Activated CD8-positive, alpha-beta memory T cell treated with anti-CD3 and anti-CD28 coated beads for 36 hours (primary cell): ENCODE data around the gene AFF1. TPM values are rescaled to one million over a fixed set of nuclear protein-coding genes. Genes with fewer than 3 reads are reported as not detected.

Experiments used
- CTCF ChIA-PET: fragments of 350-600 bp; sonication (Branson Sonifier 250); formaldehyde crosslinking; loops from one replicate; lab custom pipeline; 2021; ENCODE audit warnings: antibody characterized with exemption; lab: Charles Lee
- POLR2A ChIA-PET: fragments of 350-600 bp; sonication (Branson Sonifier 250); formaldehyde crosslinking; loops from one replicate; lab custom pipeline; 2021; ENCODE audit warnings: antibody characterized with exemption; lab: Charles Lee
- total RNA-seq, 2 experiments: library from RNA; stranded (reverse); gene quantifications; one replicate each; pipeline ENCODE4 v1.2.3, GENCODE V29; 2021

AFF1 gene
- total RNA-seq, 2 experiments from 2014 or later, result 29.0 to 34.0 TPM

DNA sequence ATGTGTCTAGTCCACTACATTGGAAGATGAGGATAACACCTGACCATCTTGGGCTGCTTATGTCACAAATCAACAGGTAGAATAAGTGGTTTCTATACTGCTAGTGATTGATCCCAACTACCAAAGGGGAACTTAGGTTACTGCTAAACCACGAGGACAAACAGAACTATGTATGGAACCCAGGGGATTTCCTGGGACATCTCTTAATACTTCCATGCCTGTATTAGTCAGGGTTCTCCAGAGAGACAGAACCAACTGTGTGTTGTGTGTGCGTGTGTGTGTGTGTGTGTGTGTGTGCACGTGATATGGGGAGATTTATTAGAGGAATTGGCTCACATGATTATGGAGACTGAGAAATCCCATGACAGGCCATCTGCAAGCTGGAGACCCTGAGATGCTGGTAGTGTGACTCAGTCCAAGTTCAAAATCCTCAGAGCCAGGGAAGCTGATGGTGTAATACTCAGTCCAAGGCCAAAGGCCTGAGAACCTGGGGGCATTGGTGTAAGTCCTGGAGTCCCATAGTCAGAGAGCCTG lies 16.2 kb upstream of the AFF1 start:
- ChIA-PET POLR2A (no interaction called here), CTCF (no interaction called here)

DNA sequence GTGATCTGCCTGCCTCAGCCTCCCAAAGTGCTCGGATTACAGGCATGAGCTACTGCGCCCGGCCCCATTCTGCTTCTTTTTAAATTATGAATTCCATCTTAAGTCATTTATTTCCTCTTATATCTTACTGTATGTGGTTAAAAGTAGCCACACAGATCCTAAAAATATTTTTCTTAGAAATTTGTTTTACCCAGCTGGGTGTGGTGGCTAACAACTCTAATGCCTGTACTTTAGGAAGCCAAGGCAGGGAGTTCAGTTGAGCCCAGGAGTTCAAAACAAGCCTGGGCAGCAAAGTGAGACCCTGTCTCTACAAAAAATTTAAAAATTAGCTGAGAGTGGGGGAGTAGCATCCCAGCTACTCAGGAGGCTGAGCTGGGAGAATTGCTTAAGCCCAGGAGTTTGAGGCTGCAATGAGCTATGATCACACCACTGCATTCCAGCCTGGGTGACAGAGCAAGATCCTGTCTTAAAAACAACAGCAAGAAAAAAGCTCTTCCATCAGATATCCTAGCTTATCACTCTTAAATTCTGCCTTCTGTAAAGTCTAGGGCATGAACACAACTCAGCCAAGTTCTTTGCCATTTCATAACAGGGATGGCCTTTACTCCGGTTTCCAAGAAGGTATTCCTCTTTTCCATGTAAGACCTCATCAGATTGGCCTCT lies 15.1 kb upstream of the AFF1 start:
- ChIA-PET CTCF (interaction anchor here (1.3 kb wide), 1 partner anchor 174 kb away, joined by 4 read pairs; no protein-coding TSS in a partner anchor), POLR2A (no interaction called here)

DNA sequence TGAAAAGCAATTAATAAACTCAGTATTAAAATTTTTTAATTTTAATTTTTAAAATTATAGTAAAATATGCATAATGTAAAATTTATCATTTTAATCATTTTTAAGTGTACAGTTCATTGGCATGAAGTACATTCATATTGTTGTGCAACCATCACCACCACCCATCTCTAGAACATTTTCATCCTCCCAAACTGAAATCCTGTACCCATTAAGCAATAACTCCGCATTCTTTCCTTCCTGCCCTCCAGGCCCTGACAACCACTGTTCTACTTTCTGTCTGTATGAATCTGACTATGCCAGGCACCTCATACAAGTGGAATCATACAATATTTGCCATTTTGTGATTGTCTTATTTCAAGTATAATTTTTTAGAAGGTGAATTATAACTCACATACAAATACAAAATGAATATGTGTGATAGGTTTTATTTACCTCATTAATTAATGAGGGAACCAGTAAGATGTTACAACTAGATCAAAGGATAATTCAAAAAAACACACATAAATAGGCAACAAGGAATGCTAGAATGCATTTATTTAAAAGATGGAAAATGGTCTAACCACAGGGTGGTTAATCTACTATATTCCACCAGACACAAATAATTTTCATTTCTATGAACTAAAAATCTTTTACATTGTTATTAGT lies 13.1 kb upstream of the AFF1 start:
- CTCF ChIA-PET, result interaction anchor here (0.9 to 2.6 kb wide), 22 partner anchors 9 to 317 kb away, joined by 3 to 23 read pairs (median 4); partner anchors contain the start of genes AFF1 and KLHL8
- POLR2A ChIA-PET, result interaction anchor here (0.6 kb wide), 1 partner anchor 30 kb away, joined by 4 read pairs; no protein-coding TSS in a partner anchor

DNA sequence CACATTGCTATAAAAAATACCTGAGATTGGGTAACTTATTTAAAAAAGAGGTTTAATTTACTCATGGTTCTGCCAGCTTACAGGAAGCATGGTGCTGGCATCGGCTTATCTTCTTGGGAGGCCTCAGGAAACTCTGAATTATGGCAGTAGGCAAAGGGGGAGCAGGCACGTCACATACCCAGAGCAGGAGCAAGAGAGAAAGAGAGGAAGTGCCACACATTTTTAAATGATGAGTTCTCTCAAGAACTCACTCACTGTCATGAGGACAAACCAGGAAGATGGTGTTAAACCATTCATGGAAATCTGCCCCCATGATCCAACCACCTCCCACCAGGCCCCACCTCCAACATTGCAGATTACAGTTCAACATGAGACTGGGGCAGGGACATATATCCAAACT lies 10.0 kb upstream of the AFF1 start:
- CTCF ChIA-PET, result no interaction called here
- POLR2A ChIA-PET, result no interaction called here

DNA sequence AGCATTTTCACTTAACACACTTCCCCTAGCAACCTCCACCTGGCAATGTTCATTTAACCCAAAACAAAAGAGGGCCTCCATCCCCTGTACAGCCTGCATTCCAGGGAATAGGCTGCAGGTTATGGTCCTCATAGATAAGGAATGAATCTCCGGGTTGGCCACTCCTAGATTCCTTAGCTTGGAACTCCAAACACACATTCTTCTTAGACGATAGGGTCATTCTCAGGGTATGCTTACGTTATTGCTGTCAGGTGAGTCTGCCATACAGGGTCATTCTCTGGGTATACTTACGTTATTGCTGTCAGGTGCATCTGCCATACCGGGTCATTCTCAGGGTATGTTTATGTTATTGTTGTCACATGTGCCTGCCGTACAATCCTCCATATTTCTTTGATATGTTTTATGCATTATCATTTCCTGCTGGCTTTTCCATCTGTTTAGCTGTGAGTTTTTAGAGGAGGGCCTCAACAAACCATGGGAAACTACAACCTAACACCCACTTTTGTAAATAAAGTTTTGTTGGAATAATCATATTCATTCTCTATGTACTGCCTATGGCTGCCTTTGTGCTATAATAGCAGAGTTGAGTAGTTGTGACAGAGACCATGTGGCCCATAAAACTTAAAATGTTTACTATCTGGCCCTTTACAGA lies 8.2 kb upstream of the AFF1 start:
- ChIA-PET POLR2A (interaction anchor here (1.2 kb wide), 1 partner anchor 79 kb away, joined by 5 read pairs; no protein-coding TSS in a partner anchor), CTCF (interaction anchor here (2.1 kb wide), 1 partner anchor 167 kb away, joined by 5 read pairs; no protein-coding TSS in a partner anchor)

DNA sequence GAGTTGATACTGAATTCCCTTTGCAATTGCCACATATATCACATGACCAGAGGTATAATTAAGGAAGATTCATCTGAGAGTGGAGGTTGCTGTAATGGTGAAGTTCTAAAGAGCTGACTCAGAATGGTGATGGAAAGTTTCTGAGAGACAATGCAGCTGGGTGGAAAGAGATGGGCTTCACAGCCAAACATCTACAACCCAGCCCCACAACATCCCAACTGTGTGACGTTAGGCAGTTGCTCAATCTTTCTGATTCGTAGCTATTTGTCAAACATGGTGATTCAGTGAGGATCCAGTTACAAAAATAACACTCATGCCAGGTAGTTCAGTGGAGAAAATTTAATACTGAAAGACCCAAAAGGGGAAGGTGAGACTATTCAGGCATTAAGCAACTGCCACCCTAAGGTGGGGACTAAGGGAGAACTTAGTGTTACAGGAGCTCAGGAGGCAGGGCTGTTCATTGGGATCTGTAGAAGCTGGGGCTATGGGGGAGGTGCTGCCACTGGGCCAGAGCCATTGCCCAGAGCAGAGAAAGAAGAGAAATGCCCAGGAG lies 6.9 kb upstream of the AFF1 start:
- ChIA-PET CTCF (interaction anchor here (0.8 to 2.1 kb wide), 2 partner anchors 161 to 166 kb away, joined by 3 to 5 read pairs; no protein-coding TSS in a partner anchor), POLR2A (interaction anchor here (1.1 to 1.2 kb wide), 2 partner anchors 78 to 80 kb away, joined by 3 to 5 read pairs; no protein-coding TSS in a partner anchor)

DNA sequence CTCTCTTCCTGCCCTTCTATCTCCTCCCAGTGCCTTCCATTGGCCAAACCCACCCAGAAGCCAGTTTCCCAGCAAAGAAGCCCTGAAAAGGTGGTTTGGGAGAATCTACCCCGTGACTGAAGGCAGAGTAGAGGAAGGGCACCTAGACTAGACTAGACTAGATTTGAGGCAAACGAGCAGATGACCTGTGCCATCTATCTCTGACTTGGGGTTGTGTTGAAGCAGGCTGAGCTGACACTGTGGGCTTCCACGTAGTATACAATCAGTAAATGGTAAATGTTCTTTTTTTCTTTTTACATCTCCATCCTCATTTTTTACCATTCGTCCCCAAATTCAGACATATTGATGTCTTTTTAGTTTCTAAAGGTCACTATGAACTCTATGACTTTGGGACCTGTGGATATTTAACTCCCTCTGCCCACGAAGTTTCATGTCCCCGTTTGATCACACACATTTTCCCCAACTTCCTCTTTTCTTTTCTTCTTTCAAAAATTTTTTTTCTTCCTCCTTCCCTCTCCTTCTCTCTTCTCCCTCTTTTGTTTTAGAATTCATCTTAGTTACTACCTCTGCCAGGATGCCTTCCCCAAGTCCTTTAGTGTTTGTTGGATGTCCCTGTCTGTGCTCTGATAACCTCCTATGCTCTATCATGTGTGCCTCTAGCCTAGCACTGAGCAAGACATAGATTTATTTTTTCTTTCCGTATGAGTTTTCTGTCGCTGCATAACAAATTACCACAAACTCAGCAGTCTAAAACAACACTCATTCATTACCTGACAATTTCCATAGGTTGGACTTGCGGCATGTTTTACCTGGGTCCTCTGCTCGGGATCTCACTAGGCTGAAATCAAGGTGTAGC lies 6.2 kb upstream of the AFF1 start:
- CTCF ChIA-PET, result interaction anchor here (0.8 to 2.1 kb wide), 3 partner anchors 78 to 165 kb away, joined by 3 to 5 read pairs (median 3); no protein-coding TSS in a partner anchor
- POLR2A ChIA-PET, result interaction anchor here (1.1 kb wide), 1 partner anchor 79 kb away, joined by 3 read pairs; no protein-coding TSS in a partner anchor

DNA sequence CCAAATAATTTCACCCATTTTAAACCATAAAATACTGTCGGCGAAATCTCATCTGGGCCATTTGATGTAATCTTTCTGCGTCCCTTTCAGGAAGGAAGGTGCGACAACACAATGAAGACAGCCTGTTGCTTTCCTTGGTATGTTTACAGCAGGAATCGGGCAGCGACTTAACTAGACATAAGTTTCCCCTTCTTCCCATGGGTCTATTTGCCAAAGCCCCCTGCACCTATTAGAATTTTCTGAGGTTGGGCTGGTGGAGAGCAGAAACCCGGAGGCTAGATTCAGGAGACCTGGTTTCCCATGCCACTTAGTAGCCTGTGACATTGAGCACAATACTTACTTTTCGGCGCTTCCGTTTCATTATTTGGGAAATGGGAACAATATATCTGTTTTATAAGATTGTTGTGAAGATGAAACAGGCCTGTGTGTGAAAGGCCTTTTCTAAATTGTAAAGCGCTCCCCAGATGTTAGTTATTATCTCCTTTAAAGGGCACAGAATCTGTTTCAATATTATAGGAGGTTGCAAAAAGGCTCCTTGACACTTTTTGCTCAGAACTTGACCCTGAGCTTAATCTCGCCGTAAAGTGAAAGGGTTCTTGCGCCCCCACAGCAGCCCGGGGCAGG lies 552 bp upstream of the AFF1 start:
- POLR2A ChIA-PET, result interaction anchor here (0.6 to 3.5 kb wide), 4 partner anchors 11 to 119 kb away, joined by 3 to 41 read pairs (median 6); no protein-coding TSS in a partner anchor
- CTCF ChIA-PET, result interaction anchor here (0.7 to 2.0 kb wide), 10 partner anchors 10 to 163 kb away, joined by 3 to 8 read pairs (median 3); no protein-coding TSS in a partner anchor

DNA sequence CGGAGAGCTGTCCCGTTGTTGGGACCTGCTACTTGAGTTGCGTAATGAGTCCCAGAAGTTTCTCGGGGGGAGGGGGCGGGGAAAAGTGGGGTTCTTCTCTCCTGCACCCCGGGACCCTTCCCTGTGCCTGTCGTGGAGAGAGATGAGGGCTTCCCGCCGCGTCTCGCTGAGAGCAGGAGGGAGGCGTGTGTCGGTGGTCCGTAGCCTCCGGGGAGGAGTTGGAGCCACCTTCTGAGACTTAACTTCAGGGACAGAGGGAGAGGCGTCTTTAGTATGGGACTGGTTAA lies 698 bp downstream of the AFF1 start:
- ChIA-PET POLR2A (interaction anchor here (0.6 to 3.5 kb wide), 5 partner anchors 42 to 123 kb away, joined by 3 to 41 read pairs (median 3); no protein-coding TSS in a partner anchor), CTCF (interaction anchor here (0.6 to 2.0 kb wide), 7 partner anchors 13 to 162 kb away, joined by 3 to 8 read pairs (median 3); no protein-coding TSS in a partner anchor)

DNA sequence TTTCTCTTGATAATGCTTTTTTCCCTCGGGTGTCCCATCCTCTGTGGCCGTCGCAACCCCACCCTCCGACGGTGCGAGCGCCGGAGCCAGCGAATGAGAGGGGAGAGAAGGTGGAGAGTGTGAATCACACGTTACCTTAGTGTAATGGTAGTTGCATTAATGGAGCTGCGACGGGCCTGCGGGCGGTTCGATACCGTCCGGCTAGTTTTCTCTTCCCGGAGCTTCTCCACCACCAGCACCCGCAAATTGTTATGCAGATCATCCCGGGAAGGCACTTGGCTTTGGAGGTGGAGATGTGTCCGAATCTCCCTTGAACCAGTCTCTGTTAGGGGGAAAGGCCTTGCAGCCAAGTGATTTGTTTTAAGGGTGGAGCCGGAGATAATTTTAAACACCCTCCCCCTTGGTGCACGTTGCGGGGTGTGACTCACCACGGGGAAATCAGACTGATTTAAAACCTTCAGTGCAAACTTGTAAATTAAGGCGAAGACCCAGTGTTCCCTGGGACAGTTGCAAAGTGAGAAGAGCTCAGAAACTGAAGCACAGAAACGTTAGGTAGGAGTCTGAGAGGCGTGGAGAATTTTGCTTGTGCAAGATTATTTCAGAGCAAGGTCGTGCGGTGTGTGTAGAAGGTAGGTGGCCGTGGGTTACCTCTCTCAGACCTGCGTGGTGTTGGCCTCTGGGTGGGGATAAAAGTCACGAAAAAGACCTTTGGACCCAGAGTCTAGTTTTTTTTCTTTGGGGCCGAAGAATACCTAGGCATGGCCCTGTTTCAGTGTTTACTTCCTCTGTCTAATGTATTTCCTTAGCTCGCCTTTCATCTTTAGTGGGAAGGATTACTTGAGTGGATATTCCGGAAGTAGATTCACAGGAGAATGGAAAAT lies 1.3 kb downstream of the AFF1 start:
- ChIA-PET POLR2A (interaction anchor here (0.6 to 3.5 kb wide), 5 partner anchors 42 to 122 kb away, joined by 3 to 41 read pairs (median 3); no protein-coding TSS in a partner anchor), CTCF (interaction anchor here (0.6 to 2.0 kb wide), 8 partner anchors 13 to 158 kb away, joined by 3 to 8 read pairs (median 4); no protein-coding TSS in a partner anchor)

DNA sequence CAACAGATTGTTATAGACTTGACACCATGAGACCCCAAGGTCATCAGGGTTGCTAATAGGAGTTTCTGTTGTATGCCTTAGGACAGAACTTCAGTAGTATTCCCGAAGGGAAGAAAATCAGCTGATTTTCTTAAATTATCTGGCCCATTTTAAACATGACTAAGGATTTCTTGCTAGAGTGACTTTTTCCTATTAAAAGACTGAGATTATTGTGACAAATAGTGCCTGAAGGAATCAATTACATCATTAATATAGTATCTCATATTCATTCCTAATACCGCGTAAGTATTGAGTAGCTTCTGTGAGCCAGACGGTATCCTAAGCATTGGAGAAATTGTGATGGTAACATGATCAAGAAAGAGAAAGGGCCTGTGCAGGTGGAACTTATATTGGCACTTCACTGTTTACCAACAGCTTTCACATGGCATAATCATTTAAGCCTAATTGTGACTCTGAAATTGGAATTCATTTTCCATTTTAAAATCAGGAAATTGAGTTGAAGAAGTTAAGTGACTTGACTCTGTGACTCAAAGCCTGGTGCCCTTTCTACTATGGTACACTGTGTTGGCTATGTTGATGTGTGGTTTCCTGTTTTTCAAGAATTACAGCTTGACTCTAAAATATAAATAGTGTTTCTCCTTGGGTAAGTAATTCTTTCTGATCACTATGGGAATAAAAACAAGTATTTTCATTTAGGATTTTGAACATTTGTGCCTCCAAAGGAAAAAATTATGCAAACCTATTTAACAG lies 4.1 kb downstream of the AFF1 start:
- CTCF ChIA-PET, result interaction anchor here (0.9 to 1.1 kb wide), 3 partner anchors 16 to 114 kb away, joined by 3 read pairs; no protein-coding TSS in a partner anchor
- POLR2A ChIA-PET, result interaction anchor here (0.7 to 1.6 kb wide), 2 partner anchors 25 to 67 kb away, joined by 4 to 5 read pairs; no protein-coding TSS in a partner anchor

DNA sequence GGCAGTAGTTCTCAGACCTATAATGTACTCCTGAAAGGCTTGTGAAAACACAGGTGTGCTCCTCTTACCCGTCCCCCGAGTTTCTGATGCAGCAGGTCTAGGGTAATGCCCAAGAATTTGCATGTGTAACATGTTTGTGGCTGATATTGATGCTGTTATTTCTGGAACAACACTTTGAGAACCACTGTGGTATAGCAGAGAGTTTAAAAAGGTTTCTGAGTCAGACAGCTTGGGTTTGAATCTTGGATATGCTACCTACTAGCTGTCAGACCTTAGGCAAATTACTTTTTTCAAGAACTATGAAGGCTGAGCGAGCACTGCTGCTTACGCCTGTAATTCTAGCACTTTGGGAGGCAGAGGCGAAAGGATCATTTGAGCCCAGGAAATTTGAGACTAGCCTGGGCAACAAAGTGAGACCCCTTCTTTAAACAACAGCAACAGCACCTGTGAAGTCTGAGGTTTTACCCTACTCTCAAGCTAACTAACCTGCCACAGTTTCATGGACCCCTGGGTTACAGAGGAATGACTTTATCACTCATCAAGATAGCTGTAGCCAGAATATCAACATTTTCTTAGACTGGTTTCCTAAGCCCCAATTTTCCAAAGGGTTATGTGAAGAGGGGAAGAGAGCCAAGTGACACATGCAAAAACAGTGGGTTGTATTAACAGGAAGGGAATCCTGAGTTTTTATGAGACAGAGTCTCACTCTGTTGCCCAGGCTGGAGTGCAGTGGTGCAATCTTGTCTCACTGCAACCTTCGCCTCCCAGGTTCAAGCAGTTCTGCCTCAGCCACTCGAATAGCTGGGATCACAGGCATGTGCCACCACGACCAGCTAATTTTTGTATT lies 5.1 kb downstream of the AFF1 start:
- ChIA-PET CTCF (interaction anchor here (0.9 to 1.2 kb wide), 4 partner anchors 17 to 154 kb away, joined by 3 read pairs; no protein-coding TSS in a partner anchor), POLR2A (interaction anchor here (0.7 to 1.6 kb wide), 2 partner anchors 24 to 66 kb away, joined by 4 to 5 read pairs; no protein-coding TSS in a partner anchor)

DNA sequence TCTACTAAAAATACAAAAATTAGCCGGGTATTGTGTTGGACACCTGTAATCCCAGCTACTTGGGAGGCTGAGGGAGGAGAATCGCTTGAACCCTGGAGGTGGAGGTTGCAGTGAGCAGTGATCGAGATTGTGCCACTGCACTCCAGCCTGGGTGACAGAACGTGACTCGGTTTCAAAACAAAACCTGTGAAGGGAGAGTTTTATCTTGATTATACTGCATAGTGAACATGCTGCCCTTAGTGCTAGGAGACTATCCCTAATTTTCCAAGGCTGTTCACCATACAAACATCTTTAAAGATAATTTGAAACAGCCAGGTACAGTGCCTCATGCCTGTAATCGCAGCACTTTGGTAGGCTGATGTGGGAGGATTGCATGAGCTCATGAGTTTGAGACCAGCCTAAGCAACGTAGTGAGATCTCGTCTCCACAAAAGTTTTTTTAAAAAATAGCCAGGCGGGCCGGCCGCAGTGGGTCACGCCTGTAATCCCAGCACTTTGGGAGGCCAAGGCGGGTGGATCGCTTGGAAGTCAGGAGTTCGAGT lies 6.2 kb downstream of the AFF1 start:
- CTCF ChIA-PET, result interaction anchor here (1.2 kb wide), 1 partner anchor 153 kb away, joined by 3 read pairs; no protein-coding TSS in a partner anchor

DNA sequence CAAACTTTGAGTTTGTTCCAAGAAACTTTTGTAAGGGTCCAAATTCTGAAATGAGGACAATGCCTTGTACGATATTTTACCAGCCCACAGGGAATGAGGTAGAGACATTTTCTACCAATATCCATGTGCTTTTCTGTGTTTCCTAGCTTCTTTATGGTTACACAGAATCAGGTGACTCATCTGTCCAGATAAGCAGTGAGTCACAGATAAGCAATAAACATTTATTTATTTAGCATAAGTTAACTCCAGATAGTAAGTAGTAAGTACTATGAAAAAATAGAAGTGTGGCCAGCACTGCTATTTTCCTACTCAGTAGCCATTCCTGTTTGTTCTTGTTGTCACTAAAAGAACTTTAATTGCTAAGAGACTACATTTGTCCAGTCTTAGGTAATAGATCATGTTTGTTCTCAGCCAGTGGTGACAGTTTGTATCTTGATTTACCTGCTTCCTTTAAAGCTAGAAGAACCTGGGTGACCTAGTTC lies 7.4 kb downstream of the AFF1 start:
- POLR2A ChIA-PET, result no interaction called here
- CTCF ChIA-PET, result interaction anchor here (0.6 kb wide), 1 partner anchor 55 kb away, joined by 3 read pairs; no protein-coding TSS in a partner anchor

More for the DNA sequence above, 6.2 kb downstream of the AFF1 start:
- POLR2A ChIA-PET, result no interaction called here
